HG03520 (cell line): ENCODE measurements around the gene SLC39A5.
"Not testable (repeated sequence)": the region's sequence is repeated elsewhere in the genome, so short reads cannot be mapped to it uniquely, and the experiment has no call there.

Experiments used
- ATAC-seq: cut with Tn5 transposase; IDR thresholded peaks from one replicate; pipeline ENCODE4 v1.9.1; 2021; ENCODE audit warnings: mild to moderate bottlenecking, moderate library complexity; ENCODE audit not compliant: unreplicated experiment

Gene SLC39A5

GRCh38 chr12:56272468-56272867 lies 42.6 kb downstream of the SLC39A5 start:
- not testable (repeated sequence) for ATAC-seq

- ATAC-seq = no peak
These were observed 44.4 kb downstream of the SLC39A5 start for GRCh38 chr12:56274299-56274698.

- no peak for ATAC-seq
These were observed 49.1 kb downstream of the SLC39A5 start for GRCh38 chr12:56278905-56279304.

GRCh38 chr12:56280849-56281248 lies 51.0 kb downstream of the SLC39A5 start:
- ATAC-seq = no peak

GRCh38 chr12:56282030-56282429 lies 52.2 kb downstream of the SLC39A5 start:
- ATAC-seq = no peak

GRCh38 chr12:56282579-56282978 lies 52.7 kb downstream of the SLC39A5 start:
- no peak for ATAC-seq

GRCh38 chr12:56284263-56284662 lies 54.4 kb downstream of the SLC39A5 start:
- not testable (repeated sequence) for ATAC-seq

- ATAC-seq = no peak
These were observed 56.4 kb downstream of the SLC39A5 start for GRCh38 chr12:56286044-56286830.
